CD4-positive, alpha-beta T cell treated with Interleukin-1 beta for 1 hour (primary cell): ENCODE results near the gene STX16.
A peak's percentile ranks its signal among the peaks of the same experiment; 100 is the strongest.

Source experiments
- DNase-seq, 2 donors: peaks; one replicate each; pipeline ENCODE4 v3.0.0-alpha.2; 2020 to 2022

STX16 gene

DNA sequence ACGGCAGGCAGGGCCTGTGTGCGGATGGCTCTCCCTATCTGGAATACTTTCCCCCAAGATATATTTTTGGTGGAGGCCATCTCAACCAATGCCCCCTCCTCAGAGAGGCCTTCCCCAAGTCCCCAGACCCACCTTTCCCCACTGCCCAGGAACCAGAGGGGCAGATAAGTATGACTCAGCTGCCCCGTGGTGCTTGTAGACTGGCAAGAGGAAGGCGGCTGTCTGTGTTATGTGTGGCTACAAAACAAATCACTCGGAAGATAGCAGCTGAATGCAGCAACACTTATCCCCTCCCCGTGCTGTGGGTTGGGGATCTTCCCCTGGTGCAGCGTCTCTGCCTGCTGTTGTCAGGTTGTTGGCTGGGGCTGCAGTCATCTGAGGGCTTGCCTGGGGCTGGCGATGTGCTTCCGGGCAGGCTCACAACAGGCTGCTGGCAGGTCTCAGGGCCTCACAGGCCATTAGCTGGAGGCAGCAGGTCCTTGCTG, 48.6 kb downstream of the STX16 start:
- no peak for DNase-seq

DNA sequence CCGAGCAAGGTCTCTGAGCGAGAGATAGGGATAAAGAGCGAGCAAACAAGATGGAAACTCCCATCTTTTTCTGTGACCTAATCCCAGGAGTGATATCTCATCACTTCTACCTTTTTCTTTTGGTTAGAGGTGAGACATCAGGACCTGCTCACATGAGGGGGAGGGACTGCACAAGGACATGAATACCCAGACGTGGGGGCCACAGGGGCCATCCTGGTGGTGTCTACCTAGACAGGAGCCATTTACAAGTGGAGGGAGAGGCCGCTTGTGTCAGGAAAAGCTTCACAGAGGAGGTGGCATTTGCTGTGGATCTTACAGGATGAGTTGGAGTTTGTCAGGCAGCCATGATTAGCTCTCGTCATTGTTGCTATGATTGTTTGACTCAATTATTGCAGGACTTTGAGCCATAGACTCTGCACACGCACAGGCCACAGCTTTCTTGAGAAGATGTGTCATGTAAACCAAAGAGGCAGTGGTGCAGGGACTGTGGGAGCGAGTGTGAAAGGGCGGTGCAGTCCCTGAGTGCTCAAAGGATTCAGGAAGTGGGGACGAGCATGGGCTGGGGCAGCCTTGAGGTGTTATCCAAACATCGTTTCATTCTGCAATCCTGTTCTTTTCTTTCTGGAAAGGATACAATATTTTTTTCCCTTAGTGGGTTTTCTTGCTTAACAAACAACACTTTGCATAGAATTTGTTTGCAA, 49.2 kb downstream of the STX16 start:
- DNase-seq: no peak

DNA sequence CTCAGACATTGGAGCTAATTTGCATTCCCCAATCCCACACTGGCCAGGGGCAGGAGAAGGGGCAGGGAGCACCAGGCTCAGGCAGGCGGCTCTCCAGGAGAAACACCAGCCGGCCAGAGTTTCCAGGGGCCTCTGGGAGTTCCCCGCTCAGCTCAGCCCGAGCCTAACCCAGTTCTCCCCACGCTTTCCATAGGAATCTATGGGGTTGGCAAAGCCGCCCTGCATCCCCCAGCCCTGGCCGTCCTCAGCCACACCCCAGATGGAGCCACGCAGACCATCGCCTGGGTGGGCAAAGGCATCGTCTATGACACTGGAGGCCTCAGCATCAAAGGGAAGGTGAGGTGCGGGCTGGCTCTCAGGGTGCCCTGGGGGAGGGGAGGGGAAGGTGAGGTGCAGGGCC, 49.7 kb downstream of the STX16 start:
- DNase-seq: no peak

DNA sequence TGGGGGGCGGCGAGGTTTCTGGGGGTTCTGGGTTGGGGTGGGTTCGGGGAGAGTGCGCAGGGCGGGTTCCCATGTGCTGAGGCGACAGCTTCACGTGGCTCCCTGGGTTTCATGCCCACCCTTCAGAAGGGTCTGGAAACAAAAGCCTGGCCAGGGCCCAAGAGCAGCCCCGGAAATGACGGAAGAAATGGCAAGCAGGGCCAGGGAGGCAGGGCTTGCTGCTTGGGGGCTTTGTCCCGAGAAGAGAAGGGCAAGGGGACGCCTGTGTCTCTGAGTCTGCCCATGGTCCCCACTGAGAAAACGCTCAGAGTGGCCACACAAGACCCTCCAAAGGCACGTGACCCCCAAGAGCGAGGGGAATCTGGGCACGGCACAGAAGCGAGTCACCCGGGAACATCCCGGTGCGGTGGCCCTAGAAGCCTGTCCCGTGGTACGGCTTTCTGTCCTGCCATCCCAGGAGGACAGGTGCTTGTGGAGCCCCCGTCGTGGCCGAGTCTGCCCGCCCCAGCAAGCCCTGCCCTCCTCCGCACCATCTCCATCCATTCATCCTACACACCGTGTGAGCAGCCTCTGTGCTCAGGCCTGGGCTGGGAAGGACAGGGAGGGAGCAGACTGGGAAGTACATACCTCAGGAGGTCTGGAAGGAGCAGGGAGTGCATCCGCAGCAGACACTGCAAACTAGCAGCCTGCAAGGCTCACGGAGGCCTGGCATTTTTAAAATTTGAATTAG, 50.5 kb downstream of the STX16 start:
- DNase-seq: no peak

DNA sequence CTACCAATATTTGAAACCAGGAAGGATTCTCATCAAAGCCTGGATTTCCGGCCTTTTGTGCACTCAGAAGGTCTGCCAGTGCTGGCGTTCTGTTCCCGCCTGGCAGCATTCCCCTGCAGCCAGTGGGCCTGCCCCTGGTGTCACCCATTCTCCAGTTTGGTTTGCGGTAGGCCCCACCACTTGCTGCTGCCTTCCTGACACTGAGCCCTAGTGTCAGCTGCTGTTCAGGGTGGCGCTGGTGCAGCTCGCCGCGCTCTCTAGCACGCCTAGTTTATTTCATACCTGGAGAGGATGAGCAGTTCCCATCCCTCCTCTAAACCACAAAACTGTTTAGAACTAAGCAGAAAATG, 51.1 kb downstream of the STX16 start:
- no peak for DNase-seq

DNA sequence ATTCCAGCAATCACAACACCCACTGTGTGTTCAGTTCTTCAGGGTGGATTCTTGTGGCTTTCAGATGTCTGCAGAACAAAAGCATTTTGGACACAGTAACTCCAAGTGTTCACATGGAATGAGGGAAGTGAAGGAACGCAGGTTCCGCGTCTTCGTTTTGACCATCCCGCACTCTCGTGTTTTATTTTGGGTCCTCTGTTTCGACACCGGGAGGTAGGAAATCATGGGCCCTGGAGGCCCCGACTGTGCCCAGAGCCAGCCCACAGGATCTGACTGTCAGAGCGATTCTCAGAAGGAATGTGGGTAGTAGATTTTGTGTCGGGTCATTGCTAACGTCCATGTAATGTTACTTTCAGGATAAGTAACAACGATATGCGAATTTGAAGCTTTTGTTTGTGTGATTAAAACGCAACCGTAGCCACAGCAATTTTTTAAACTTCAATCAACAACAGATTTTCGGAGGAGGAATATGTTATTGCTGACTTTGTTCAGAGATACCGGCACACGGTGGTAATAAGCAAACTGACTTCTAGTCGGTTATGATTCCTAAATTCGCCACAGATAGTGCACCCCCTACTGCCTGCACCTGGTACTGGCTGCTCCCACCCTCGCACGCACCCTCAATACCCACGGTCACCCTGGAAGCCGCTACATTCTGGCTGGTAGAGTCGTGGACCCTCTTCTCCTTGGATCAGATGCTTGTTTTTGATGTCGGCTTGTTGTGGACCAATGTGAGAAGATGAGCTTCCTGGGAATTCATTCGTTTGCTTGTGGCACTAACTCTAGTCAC, 52.0 kb downstream of the STX16 start:
- DNase-seq: peak in 1 of 2 donors; percentile 17

DNA sequence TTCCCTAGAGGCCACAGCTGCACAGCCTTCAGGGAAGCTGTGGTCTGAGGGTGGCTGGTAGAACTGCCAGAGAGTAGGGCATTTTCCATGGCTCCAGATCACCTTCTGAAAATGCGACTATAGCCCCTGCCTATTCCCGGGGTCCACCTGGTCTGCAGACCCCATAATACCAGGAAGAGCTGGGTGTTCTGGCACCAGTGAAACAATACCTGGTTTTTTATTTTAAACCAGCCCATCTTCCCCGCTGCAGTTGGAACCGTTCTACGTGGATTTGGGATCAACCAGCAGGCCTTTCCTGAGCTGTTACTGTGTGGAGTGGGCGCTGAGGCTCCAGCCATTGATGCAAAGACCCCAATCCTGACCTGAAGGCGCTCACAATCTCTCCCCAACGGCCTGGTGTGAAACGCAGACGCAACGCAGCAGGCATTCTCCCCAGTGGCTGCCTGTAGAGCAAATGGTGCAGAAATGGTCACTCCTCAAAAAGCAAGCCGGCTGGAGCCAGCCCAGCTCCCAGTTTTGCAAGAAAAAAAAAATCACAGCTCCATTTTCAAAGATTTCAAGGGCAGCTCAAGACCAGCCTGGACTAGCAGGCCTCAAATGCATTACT, 52.8 kb downstream of the STX16 start:
- no peak for DNase-seq

DNA sequence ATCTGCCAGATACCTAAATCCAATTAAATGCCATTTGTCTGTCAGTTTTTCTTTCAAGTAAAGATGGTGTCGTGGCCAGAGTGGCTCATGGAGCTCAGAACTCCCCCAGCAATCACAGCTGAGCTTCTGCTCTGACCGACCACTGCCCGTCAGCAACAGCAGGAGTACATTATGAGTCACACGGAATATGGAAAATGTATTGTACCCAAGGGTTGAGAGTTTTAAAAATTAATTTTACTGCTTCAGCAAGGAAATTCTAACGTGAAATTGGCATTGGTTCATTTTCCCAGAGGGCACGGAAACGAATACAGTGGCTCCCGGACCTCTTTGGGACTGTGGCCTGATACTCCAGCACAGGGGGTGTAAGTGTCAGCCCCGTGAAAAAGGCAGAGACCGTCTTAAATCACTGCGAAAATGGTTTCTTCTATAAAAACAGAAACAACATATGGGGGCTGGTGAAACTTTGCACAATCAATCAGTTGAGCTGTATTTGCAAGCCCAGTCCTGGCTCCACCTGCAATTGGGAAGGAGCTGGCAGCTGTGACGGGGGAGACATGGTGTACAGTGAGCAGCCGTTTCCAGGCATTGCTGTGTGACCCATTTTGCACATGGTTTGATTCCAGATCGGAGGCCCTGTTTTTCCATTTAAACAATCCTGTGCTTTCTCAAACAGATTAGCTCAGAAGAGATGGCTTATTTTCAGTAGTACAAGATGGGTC, 54.3 kb downstream of the STX16 start:
- DNase-seq: no peak

DNA sequence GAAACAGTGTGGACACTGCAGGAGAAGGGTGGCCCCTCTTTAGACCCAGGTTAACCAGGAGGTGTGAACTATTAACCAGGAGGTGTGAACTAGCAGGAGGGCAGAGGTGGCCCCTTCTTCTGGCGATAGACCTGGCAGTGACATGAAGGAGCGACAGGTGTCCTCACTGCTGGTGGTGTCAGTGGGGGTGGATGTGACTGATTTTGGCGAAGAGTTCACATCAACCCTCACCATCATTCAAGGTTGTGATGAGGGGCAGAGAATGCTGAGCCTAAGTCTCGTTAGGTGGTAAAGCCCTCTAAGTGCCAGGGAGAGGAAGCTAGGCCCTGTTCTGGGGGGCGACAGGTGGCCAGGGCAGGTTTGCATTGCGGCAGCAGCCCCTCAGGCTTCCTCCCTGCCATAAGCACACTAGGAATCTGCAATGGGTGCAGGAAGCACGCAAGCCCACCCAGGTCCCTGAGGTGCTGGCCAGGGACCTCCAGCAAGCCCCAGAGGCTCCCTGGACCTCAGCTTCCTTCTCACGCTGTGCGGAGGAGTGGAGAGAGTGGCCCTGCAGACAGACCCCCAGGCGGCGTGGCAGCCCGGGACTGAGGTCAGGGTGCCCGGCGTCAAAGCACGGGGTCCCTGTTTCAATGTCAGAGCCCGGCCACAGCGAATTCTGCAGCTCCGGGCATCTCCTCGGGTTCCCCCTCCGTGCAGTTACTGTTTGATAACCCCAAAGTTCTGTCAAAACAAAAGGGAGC, 55.2 kb downstream of the STX16 start:
- DNase-seq: no peak

DNA sequence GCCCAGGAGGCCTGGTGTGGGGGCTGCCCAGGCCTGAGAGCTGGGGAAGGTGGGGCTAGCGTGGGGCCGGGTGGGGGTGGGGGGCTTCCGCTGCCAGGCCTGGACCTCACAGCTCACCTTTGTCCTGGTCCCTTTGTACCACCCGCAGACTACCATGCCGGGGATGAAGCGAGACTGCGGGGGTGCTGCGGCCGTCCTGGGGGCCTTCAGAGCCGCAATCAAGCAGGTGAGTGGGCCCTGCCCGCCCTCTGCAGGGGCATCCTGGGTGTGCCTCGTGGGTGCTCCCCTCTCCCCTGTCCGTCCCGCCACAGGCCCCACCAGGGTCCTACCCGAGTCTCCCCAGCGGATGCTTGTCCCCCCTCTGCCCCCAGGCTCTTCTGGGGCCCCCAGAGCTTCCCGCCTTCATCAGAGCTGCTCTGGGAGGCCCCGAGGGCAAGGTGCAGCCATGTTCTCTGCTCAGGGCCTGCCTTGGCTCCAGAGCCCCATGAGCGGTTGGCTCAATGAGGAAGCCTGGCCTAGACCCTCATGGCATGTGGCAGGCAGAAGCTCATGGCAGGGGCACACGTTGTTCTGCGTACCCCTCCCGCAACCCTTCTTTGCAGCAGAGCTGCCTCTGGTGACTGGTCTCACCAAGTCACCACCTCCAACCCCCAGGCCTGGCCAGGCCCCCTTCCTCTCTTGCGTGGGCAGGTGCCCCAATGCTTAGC, 56.0 kb downstream of the STX16 start:
- no peak for DNase-seq

DNA sequence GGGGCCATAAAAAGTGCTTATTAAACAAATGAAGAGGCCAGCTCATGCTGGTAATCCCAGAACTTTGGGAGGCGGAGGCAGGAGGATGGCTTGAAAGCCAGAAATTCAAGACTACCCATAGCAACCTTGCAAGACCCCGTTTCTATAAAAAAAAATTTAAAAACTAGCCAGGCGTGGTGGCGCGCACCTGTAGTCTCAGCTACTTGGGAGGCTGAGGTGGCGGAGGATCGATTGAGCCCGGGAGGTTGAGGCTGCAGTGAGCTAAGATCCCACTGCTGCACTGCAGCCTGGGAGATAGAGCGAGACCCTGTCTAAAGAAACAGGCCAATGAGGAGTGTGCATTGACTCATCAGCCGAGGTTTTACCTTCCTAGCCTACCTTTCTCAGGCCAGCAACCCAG, 56.7 kb downstream of the STX16 start:
- no peak for DNase-seq

DNA sequence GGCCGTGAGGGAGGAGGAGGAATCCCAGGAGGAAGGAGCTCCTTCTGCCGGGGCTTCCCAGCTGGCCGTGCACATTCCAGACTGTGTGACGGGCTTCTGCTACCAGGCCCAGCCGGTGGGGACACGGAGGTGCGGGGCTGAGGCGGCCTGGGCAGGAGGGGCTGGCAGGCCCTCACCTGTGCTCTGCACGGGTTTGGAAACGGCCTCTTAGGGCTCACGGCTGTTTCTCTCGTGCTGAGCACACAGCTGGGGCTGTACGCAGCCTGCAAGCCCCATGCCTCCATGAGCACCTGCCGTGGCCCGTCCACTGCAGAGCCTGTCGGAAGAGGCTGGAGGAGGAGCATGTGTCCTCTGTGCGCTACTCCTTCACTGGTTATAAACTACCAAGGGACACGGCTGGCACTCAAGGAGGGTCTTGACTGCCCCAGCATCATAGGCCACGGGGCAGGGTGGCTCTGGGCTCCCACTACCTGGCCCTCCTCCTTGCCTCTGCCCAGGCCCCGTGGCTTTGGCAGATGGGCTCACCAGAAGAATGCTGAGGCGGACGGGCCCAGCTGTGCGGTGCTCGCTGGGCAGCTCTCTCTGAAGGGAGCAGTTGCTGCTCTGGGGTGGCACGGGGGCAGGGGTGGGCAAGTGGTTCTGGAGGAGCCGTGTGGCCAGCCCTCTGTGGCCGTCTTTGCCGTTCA, 57.3 kb downstream of the STX16 start:
- no peak for DNase-seq

DNA sequence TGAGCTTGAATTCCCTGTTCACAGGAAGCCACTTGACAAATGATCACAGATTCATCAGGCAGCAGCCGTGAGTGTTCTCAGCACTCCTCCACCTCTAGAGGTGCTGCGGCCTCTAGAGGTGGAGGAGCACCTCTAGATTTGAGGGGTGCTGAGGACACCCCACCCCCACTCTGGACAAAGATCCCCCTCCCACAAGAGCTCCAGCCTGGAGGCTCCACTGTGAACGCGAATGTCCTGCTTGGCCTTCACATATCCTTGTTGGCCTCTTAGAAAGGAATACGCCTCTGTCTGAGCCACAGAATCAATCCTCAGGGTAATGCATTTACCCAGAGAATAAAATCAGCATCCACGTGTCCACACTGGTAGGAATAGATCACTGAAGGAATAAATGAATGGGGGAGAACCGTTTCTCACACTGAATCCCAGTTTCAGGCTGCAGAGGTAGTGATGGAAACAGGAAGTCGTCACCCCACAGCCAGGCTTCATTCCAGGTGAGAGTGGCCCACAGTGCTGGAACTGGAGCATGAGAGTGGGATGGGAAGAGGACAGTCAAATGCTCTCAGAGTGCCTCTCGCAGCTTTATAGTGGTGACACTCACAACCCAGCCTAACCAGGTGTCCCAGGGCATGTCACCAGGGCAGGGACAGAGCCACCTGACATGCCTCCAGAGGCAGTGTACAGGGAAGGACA, 58.1 kb downstream of the STX16 start:
- DNase-seq: no peak

DNA sequence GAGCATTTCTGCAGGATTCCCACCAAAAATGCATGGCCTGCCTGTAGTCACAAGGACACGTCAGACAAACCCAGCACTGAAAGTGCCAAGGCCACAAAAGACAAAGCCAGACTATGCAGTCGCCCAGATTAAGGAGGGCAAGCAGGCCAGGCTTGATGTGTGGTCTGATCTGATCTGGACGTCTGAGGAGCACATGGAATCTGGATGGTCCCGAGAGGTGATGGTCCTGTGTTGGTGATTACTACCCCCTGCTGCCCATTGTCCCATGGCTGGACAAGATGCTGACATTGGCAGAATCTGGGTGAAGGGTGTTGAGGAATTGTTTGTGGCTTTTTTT, 58.6 kb downstream of the STX16 start:
- no peak for DNase-seq

DNA sequence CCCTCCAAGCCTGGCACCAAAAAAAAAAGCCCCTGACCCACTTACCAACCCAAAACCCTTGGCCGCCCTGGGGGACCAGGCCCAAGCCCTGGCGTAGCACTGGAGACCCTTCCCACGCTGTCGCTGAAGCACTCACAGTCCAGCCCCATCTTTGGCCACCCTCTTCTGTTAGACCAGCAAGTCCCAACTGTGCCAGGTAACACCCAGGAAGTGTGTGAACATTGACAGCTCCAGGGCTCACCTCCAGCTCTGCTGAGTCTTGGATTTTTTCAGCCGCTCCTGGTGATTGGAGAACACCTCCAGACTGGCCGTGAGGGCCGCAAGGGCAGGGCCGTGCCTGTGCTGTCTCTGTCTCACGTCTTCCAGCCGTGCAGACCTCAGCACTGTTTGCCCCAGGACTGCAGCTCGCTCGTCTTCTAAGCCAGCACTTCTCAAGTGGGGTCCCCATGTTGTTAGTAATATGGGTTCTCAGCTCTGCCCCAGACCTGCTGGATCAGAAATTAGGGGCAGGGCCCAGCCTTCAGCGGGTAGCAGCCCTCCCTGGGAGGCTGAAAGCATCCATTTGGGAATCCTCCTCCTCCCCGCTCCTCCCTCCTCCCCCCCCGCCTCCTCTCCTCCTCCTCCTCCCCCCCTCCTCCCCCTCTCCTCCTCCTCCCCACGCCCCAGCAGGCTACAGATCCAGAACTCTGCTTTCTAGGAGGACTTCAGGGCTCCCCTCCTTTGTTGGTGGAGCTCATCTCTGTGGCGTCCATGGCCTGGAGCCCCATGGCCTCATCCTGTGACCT, 59.6 kb downstream of the STX16 start:
- DNase-seq: no peak

DNA sequence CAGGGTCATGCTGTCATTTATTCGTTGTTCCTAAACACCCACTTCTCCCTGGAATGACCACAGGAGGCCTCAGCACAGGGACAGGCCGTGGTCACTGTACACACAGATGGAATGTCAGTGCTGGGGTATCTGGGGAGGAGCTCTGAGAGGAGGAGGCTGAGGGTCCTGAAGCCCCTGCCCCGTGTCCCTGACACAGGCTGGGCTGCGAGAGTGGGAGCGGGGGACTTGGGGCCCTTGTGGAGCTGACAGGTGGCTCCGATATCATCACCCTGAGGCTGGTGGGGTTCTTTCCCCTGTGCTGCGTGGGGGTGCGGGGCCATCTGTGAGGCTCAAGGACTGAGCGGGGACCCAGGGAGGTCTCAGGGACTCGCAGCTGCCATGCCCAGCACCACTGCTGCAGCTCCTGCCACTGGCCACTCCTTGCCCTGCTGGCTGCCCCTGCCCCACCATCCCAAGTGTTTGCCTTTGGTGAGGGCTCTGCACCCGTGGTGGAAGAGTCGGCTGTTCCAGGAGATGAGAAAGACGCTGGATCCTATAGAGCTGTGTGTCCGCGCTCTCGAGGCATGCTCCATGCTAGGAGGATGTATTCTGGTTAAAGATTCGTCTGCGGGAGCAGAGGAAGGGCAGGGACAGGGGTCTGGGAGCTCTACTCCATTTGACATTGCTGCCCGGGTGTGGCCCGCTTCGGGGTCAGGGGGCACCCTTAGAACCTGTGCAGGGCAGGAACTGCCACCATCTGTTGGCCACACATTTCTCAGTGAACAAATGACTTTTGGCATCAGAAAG, 60.4 kb downstream of the STX16 start:
- DNase-seq: no peak

DNA sequence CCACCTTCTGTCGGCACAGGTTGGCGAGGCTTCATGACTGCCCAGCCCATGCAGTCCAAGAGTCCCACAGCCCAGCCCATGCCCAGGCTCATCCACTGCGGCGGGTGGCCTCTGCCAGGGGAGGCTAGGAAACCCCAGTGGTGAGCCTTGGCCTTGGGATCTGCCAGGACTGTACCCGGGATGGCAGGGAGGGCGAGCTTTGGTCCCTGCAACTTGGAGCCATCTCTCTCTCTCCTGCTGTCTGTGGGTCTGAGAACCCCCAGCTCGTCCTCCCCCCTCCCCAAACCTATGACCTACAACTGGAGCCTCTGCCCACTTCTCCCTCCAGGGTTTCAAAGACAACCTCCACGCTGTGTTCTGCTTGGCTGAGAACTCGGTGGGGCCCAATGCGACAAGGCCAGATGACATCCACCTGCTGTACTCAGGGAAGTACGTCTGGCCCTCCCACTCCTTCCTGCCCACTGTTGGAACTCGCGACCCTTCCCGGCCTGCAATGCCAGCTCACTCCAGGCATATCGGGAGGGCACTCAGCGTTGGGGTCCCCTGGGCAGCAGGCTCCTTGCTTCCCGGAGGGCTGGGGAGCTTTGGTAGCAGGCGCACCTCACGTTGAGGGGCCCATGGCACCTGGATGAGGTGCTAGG, 61.2 kb downstream of the STX16 start:
- DNase-seq: no peak
